Stimulated activated CD8-positive, alpha-beta memory T cell treated with anti-CD3 and anti-CD28 coated beads, Interleukin-7, amount 100 ng/mL, for 4 hours (primary cell): ENCODE data around the gene PRKN.

Experiments
- DNase-seq, 2 donors: peaks; one replicate each; pipeline ENCODE4 v3.0.0-alpha.2; 2020; ENCODE audit warnings: low read depth in 2 of 2

The PRKN gene

GRCh38 chr6:161963181-161963580, 764.4 kb downstream of the PRKN start:
- DNase-seq: no peak

- no peak for DNase-seq
These were observed 765.8 kb downstream of the PRKN start for GRCh38 chr6:161961796-161962195.

GRCh38 chr6:161961046-161961445, 766.5 kb downstream of the PRKN start:
- DNase-seq: no peak

GRCh38 chr6:161959072-161959471, 768.5 kb downstream of the PRKN start:
- DNase-seq: no peak

- DNase-seq: no peak
These were observed 771.5 kb downstream of the PRKN start for GRCh38 chr6:161956082-161956481.

- DNase-seq: no peak
These were observed 772.8 kb downstream of the PRKN start for GRCh38 chr6:161954699-161955276.

GRCh38 chr6:161954077-161954476, 773.5 kb downstream of the PRKN start:
- no peak for DNase-seq

GRCh38 chr6:161951126-161951525, 776.4 kb downstream of the PRKN start:
- no peak for DNase-seq

- DNase-seq: no peak
These were observed 778.0 kb downstream of the PRKN start for GRCh38 chr6:161949531-161949930.

- no peak for DNase-seq
These were observed 779.1 kb downstream of the PRKN start for GRCh38 chr6:161948462-161948861.

- no peak for DNase-seq
These were observed 780.2 kb downstream of the PRKN start for GRCh38 chr6:161947371-161947770.

GRCh38 chr6:161946461-161946860, 781.1 kb downstream of the PRKN start:
- DNase-seq: no peak

- DNase-seq: no peak
These were observed 784.0 kb downstream of the PRKN start for GRCh38 chr6:161943561-161943960.

GRCh38 chr6:161941565-161941964, 786.0 kb downstream of the PRKN start:
- DNase-seq: no peak

- DNase-seq: no peak
These were observed 787.0 kb downstream of the PRKN start for GRCh38 chr6:161940519-161940918.

- DNase-seq: no peak
These were observed 801.2 kb downstream of the PRKN start for GRCh38 chr6:161926324-161926723.

- DNase-seq: no peak
These were observed 803.0 kb downstream of the PRKN start for GRCh38 chr6:161924516-161925116.

GRCh38 chr6:161922631-161923119, 804.9 kb downstream of the PRKN start:
- no peak for DNase-seq

- no peak for DNase-seq
These were observed 805.8 kb downstream of the PRKN start for GRCh38 chr6:161921602-161922395.

GRCh38 chr6:161919691-161920090, 807.9 kb downstream of the PRKN start:
- DNase-seq: no peak

GRCh38 chr6:161918628-161919205, 808.8 kb downstream of the PRKN start:
- DNase-seq: no peak

GRCh38 chr6:161918109-161918531, 809.4 kb downstream of the PRKN start:
- DNase-seq: no peak

GRCh38 chr6:161917645-161918044, 809.9 kb downstream of the PRKN start:
- no peak for DNase-seq
